SH-SY5Y (cell line): Measurements from ENCODE around the gene CSF1R.

Experiments
- GATA2 ChIP-seq: IDR thresholded peaks from 2 replicates; pipeline ENCODE4 v1.6.1; 2011; ENCODE audit warnings: mild to moderate bottlenecking, low read depth, low read length
- GATA3 ChIP-seq: IDR thresholded peaks from 2 replicates; pipeline ENCODE4 v1.6.1; 2011; ENCODE audit warnings: low read depth, mild to moderate bottlenecking, low read length, moderate library complexity

- TF ChIP-seq GATA2 (no peak), GATA3 (no peak)
Measured at GRCh38 chr5:150101023-150101422, 14.7 kb upstream of the CSF1R start.
